H1 (cell line): ENCODE measurements around the gene UNC80. TPM values are rescaled to one million over a fixed set of nuclear protein-coding genes. Genes with fewer than 3 reads are reported as not detected.

Experiments
- CTCF ChIA-PET: fragments of 300-600 bp; sonication (Branson Sonifier 250); formaldehyde crosslinking; loops from one replicate; lab custom pipeline; 2021; ENCODE audit not compliant: partially characterized antibody; lab: Charles Lee
- POLR2A ChIA-PET: fragments of 300-600 bp; sonication (Branson Sonifier 250); formaldehyde crosslinking; loops from one replicate; lab custom pipeline; 2021; ENCODE audit warnings: inconsistent platforms; ENCODE audit not compliant: partially characterized antibody; lab: Charles Lee
- DNase-seq, 2 experiments: peaks; one replicate each; pipeline versions ENCODE4 v3.0.0 to v3.0.0-alpha.2; 2010 to 2022; ENCODE audit warnings: low spot score in 2 of 2, low read depth in 1 of 2, mixed read lengths in 1 of 2
- FAIRE-seq: peaks from 2 replicates; lab custom pipeline; 2011; peaks lifted over from hg19 to GRCh38; lab: Jason Lieb, UNC
- H2AFZ ChIP-seq: 2 replicates; pipeline ENCODE4 v1.8.1; 2012; ENCODE audit warnings: low read length, inconsistent platforms
- H2AK5ac ChIP-seq: 2 replicates; pipeline ENCODE4 v1.6.1; 2013; ENCODE audit warnings: low read depth, low read length
- H2BK120ac ChIP-seq: replicated peaks from 2 replicates; pipeline ENCODE3; 2013; ENCODE audit warnings: low read depth, low read length, inconsistent platforms
- H2BK12ac ChIP-seq: 2 replicates; pipeline ENCODE4 v1.6.1; 2013; ENCODE audit warnings: low read depth, low read length
- H2BK15ac ChIP-seq: 2 replicates; pipeline ENCODE4 v1.6.1; 2013; ENCODE audit warnings: low read length
- H2BK20ac ChIP-seq: 2 replicates; pipeline ENCODE4 v1.6.1; 2013; ENCODE audit warnings: low read length
- H2BK5ac ChIP-seq: 2 replicates; pipeline ENCODE4 v1.6.1; 2013; ENCODE audit warnings: low read depth, low read length
- H3K14ac ChIP-seq: 2 replicates; pipeline ENCODE4 v1.6.1; 2013; ENCODE audit warnings: inconsistent platforms; ENCODE audit not compliant: insufficient read length
- H3K18ac ChIP-seq: 2 replicates; pipeline ENCODE4 v1.6.1; 2013; ENCODE audit warnings: low read length; ENCODE audit errors: extremely low read depth
- H3K23ac ChIP-seq: 2 replicates; pipeline ENCODE4 v1.6.1; 2013; ENCODE audit warnings: inconsistent platforms; ENCODE audit not compliant: insufficient read length
- H3K23me2 ChIP-seq: 2 replicates; pipeline ENCODE4 v1.6.1; 2013; ENCODE audit warnings: low read depth, low read length
- H3K27ac ChIP-seq: 2 replicates; pipeline ENCODE4 v1.6.1; 2011; ENCODE audit warnings: low read depth, low read length, inconsistent platforms
- H3K27me3 ChIP-seq, 4 experiments: replicated peaks in 1 of 4; 1 replicate in 1 of 4; 2 replicates in 3 of 4; pipeline versions ENCODE4 v1.6.1 to v1.8.1; 2011 to 2013; ENCODE audit warnings: low read length in 3 of 4, mild to moderate bottlenecking in 3 of 4, inconsistent platforms in 2 of 4, mixed read lengths in 2 of 4, moderate library complexity in 1 of 4; ENCODE audit not compliant: control insufficient read depth in 3 of 4, insufficient read depth in 3 of 4; ENCODE audit errors: extremely low read depth in 1 of 4
- H3K36me3 ChIP-seq, 4 experiments: 2 replicates each; pipeline versions ENCODE4 v1.6.1 to v1.8.1; 2011 to 2013; ENCODE audit warnings: mild to moderate bottlenecking in 4 of 4, low read length in 3 of 4, moderate library complexity in 2 of 4, control low read depth in 1 of 4, inconsistent platforms in 1 of 4; ENCODE audit not compliant: insufficient read depth in 4 of 4, control insufficient read depth in 2 of 4
- H3K4ac ChIP-seq: replicated peaks from 2 replicates; pipeline ENCODE3; 2013; ENCODE audit warnings: low read length, low read depth, mixed read lengths, inconsistent platforms; ENCODE audit not compliant: insufficient read length
- H3K4me1 ChIP-seq, 4 experiments: replicated peaks in 1 of 4; 1 replicate in 1 of 4; 2 replicates in 3 of 4; pipeline versions ENCODE4 v1.6.1 to v1.8.1; 2011 to 2013; ENCODE audit warnings: low read length in 3 of 4, inconsistent platforms in 2 of 4, mixed read lengths in 1 of 4; ENCODE audit not compliant: insufficient read depth in 4 of 4, control insufficient read depth in 3 of 4
- H3K4me2 ChIP-seq, 2 experiments: 2 replicates each; pipeline versions ENCODE4 v1.6.1 to v1.8.1; 2011 to 2013; ENCODE audit warnings: low read depth in 2 of 2, low read length in 2 of 2, control low read depth in 1 of 2, inconsistent platforms in 1 of 2, mild to moderate bottlenecking in 1 of 2; ENCODE audit not compliant: insufficient read depth in 1 of 2
- H3K4me3 ChIP-seq, 4 experiments: fragments of 200-600, 300-600 bp in 1 of 4; sonication (generic), shearing (Covaris generic), sonication (Bioruptor Twin) in 1 of 4; 2 replicates each; pipeline versions ENCODE4 v1.5.1 to v1.8.1; 2011 to 2016; ENCODE audit warnings: low read length in 4 of 4, low read depth in 3 of 4, control low read depth in 2 of 4, inconsistent platforms in 2 of 4, mild to moderate bottlenecking in 2 of 4, mixed read lengths in 1 of 4, moderate library complexity in 1 of 4; ENCODE audit not compliant: insufficient read depth in 2 of 4; ENCODE audit errors: extremely low read depth in 1 of 4
- H3K56ac ChIP-seq: replicated peaks from 2 replicates; pipeline ENCODE3; 2013; ENCODE audit warnings: low read depth, mild to moderate bottlenecking, mixed read lengths, low read length, inconsistent platforms; ENCODE audit not compliant: insufficient read length
- H3K79me1 ChIP-seq: 2 replicates; pipeline ENCODE4 v1.6.1; 2013; ENCODE audit warnings: low read depth, low read length, control low read depth
- H3K79me2 ChIP-seq, 2 experiments: 2 replicates each; pipeline versions ENCODE4 v1.6.1 to v1.8.1; 2012 to 2013; ENCODE audit warnings: low read length in 2 of 2, mild to moderate bottlenecking in 2 of 2, inconsistent platforms in 1 of 2; ENCODE audit not compliant: insufficient read depth in 2 of 2, control insufficient read depth in 1 of 2
- H3K9ac ChIP-seq, 4 experiments: replicated peaks in 1 of 4; 1 replicate in 1 of 4; 2 replicates in 3 of 4; pipeline versions ENCODE4 v1.6.1 to v1.8.1; 2011 to 2013; ENCODE audit warnings: low read depth in 3 of 4, low read length in 3 of 4, control low read depth in 2 of 4, mild to moderate bottlenecking in 2 of 4, moderate library complexity in 2 of 4, inconsistent platforms in 1 of 4; ENCODE audit errors: extremely low read depth in 1 of 4
- H3K9me3 ChIP-seq, 2 experiments: 2 replicates each; pipeline versions ENCODE4 v1.6.1 to v1.8.1; 2012 to 2013; ENCODE audit warnings: mild to moderate bottlenecking in 2 of 2, moderate library complexity in 2 of 2, control low read depth in 1 of 2, inconsistent platforms in 1 of 2, low read depth in 1 of 2, low read length in 1 of 2, mixed read lengths in 1 of 2; ENCODE audit not compliant: insufficient read depth in 2 of 2
- H4K20me1 ChIP-seq, 2 experiments: replicated peaks in 1 of 2; 2 replicates each; pipeline versions ENCODE3 to v1.8.1; 2011 to 2013; ENCODE audit warnings: inconsistent platforms in 2 of 2, low read length in 2 of 2, mild to moderate bottlenecking in 1 of 2; ENCODE audit not compliant: insufficient read depth in 2 of 2, control insufficient read depth in 1 of 2
- H4K5ac ChIP-seq: 2 replicates; pipeline ENCODE4 v1.6.1; 2013; ENCODE audit warnings: low read length, low read depth, mixed read lengths, inconsistent platforms; ENCODE audit not compliant: insufficient read length
- H4K8ac ChIP-seq: 2 replicates; pipeline ENCODE4 v1.8.0; 2013; ENCODE audit warnings: mild to moderate bottlenecking, moderate library complexity, low read length, inconsistent platforms; ENCODE audit not compliant: insufficient read depth; ENCODE audit errors: extremely low read depth
- H4K91ac ChIP-seq: replicated peaks from 2 replicates; pipeline ENCODE3; 2013; ENCODE audit warnings: low read length, mixed read lengths, inconsistent platforms; ENCODE audit not compliant: insufficient read length
- PHF8 ChIP-seq: fragments of 200-600 bp; sonication (generic); conservative IDR thresholded peaks from 2 replicates; pipeline ENCODE4 v1.7.1; 2012; ENCODE audit warnings: low read depth, mild to moderate bottlenecking, inconsistent platforms, low read length, moderate library complexity
- POU5F1 ChIP-seq: IDR thresholded peaks from 2 replicates; pipeline ENCODE4 v1.6.1; 2011; ENCODE audit warnings: low read depth, mild to moderate bottlenecking, low read length, moderate library complexity
- SIRT6 ChIP-seq: IDR thresholded peaks from one replicate; pipeline ENCODE4 v1.7.1; 2012; ENCODE audit warnings: low read length, inconsistent platforms
- ZNF274 ChIP-seq: IDR thresholded peaks from 2 replicates; pipeline ENCODE4 v1.7.0; 2012; ENCODE audit warnings: low read length, borderline replicate concordance; ENCODE audit errors: extremely low read depth
- WGBS, 2 experiments: shearing (Covaris generic) in 1 of 2; methylation state at CpG; one replicate each; pipeline versions ENCODE4 v1.1.6 to v1.1.7; 2013 to 2015; ENCODE audit warnings: low lambda C conversion rate in 2 of 2, mixed read lengths in 2 of 2, inconsistent platforms in 1 of 2, low coverage in 1 of 2, missing lambda C conversion rate in 1 of 2; ENCODE audit not compliant: insufficient replicate concordance in 2 of 2, insufficient coverage in 1 of 2, insufficient read length in 1 of 2; ENCODE audit errors: extremely low coverage in 1 of 2, missing lambda C conversion rate in 1 of 2; 5-methylcytosine and 5-hydroxymethylcytosine counted together
- polyA plus RNA-seq, 7 experiments: library from polyadenylated mRNA; depleted of rRNA in 3 of 7; stranded (reverse) in 5 of 7; unstranded in 2 of 7; fragments of >200 nt in 5 of 7; fragments of 200-250 nt in 2 of 7; gene quantifications; 1 replicate in 5 of 7; 2 replicates in 1 of 7; 4 replicates in 1 of 7; pipeline versions ENCODE4 v1.2.1 to v1.2.3, GENCODE V29; 2011 to 2013; ENCODE audit warnings: missing spikeins in 2 of 7, mixed read lengths in 2 of 7
- total RNA-seq: library from RNA; stranded (reverse); fragmentation: NEBNext Ultra II Directional; extraction: Animal tissue kit (Norgen Biotek cat#: 25700); gene quantifications from 2 replicates; pipeline ENCODE4 v1.2.1, GENCODE V29; 2021
- TF ChIP-seq, protein P1 (sequence below): IDR thresholded peaks from 2 replicates; pipeline ENCODE4 v1.6.1; 2011; ENCODE audit warnings: low read depth, mild to moderate bottlenecking, low read length; ENCODE audit not compliant: insufficient read depth

UNC80 gene
- total and polyA plus RNA-seq, 2 of the 8 experiments (the other 6 are each of a cell fraction or from before 2014, with no cell fraction given), result 0.53 to 0.56 TPM

DNA sequence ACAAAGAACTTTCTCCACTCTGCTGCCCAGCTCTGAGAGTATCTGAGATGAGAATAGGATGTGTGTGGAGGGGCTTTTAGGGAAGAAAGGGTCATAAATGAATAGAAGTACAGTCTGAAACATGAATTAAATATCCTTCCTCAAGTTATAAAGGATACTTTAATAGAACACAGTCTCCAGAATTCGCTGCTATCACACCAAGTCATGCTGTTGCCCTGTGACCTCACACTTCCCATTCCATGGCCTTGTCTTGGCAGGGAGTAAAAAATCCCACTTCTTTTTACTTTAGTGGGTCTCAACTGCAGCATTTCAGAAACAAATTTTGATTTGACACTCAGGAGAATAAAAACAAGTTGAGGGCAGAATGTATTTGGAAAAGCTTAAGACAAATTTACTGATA is 227.0 kb downstream of the UNC80 start:
- Histone ChIP-seq H4K20me1 (peaks cover 0 to 5% of the 10 kb centered on the region in 2 experiments), H3K36me3 (no peaks in the 10 kb centered on the region), H3K18ac (no peak overlapping the region), H4K5ac (no peak overlapping the region), H3K4me2 (no peak overlapping the region), H2BK20ac (no peak overlapping the region), H2BK15ac (no peak overlapping the region), H3K4me3 (no peak overlapping the region), H4K91ac (no peak overlapping the region), H3K56ac (no peak overlapping the region), H2AK5ac (no peak overlapping the region), H3K4me1 (no peaks in the 10 kb centered on the region; a peak in 2 of 7 replicates), H3K23ac (no peak overlapping the region), H2BK5ac (no peak overlapping the region), H3K14ac (no peak overlapping the region), H3K27me3 (no peaks in the 10 kb centered on the region), H3K23me2 (peaks cover 7% of the 10 kb centered on the region; the same call in 1 of the 2 replicates), H3K79me2 (peaks cover 9 to 11% of the 10 kb centered on the region in 2 experiments), H3K4ac (no peak overlapping the region), H2BK120ac (no peak overlapping the region), H3K27ac (no peak overlapping the region), H2BK12ac (no peak overlapping the region), H3K9me3 (no peaks in the 10 kb centered on the region), H3K9ac (no peak overlapping the region), H3K79me1 (peaks cover 2% of the 10 kb centered on the region; the same call in 1 of the 2 replicates), H4K8ac (no peak overlapping the region), H2AFZ (no peak overlapping the region)
- POLR2A ChIA-PET, result no interaction called here
- CTCF ChIA-PET, result interaction anchor here (0.7 to 1.3 kb wide), 4 partner anchors 16 to 576 kb away, joined by 3 to 4 read pairs (median 4); no protein-coding TSS in a partner anchor
- TF ChIP-seq SIRT6 (no peak), POU5F1 (no peak), ZNF274 (no peak), PHF8 (no peak)
- TF ChIP-seq, protein P1, sequence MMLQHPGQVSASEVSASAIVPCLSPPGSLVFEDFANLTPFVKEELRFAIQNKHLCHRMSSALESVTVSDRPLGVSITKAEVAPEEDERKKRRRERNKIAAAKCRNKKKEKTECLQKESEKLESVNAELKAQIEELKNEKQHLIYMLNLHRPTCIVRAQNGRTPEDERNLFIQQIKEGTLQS, result no peak
- FAIRE-seq (no peak), DNase-seq (no peak)
- WGBS, 2 experiments, result 87% methylated on average over 1 of the region's 1 CpG; no CpG with 5 or more reads in 1 of the 2 experiments
